NCI-H2196 (cell line): ENCODE data around the gene CHP2.
"Not testable (repeated sequence)": the region's sequence is repeated elsewhere in the genome, so short reads cannot be mapped to it uniquely, and the experiment has no call there.

Experiments used
- DNase-seq: peaks from one replicate; lab custom pipeline; 2025; ENCODE audit not compliant: unreplicated experiment; lab: John Stamatoyannopoulos, UW

Gene CHP2

GRCh38 chr16:23754594-23755483, at the start of gene CHP2:
Gene CHP2, plus strand, starts transcription at chr16:23755026. Its CDS starts 24 bp downstream, at chr16:23755050.
- no peak for DNase-seq

GRCh38 chr16:23705517-23705902, 49.3 kb upstream of the CHP2 start:
- DNase-seq: no peak

GRCh38 chr16:23706439-23706838, 48.4 kb upstream of the CHP2 start:
- no peak for DNase-seq

- no peak for DNase-seq
Measured at GRCh38 chr16:23709536-23709935, 45.3 kb upstream of the CHP2 start.

GRCh38 chr16:23710008-23710407, 44.8 kb upstream of the CHP2 start:
- DNase-seq: no peak

GRCh38 chr16:23710504-23710903, 44.3 kb upstream of the CHP2 start:
- no peak for DNase-seq

GRCh38 chr16:23711785-23712184, 43.0 kb upstream of the CHP2 start:
- DNase-seq: no peak

GRCh38 chr16:23712976-23713375, 41.9 kb upstream of the CHP2 start, which contains the start of gene ERN2:
Gene ERN2, minus strand, starts transcription at chr16:23713222. Its CDS starts 35 bp downstream, at chr16:23713187.
- no peak for DNase-seq

- DNase-seq: no peak
Measured at GRCh38 chr16:23716484-23716883, 38.3 kb upstream of the CHP2 start.

GRCh38 chr16:23722613-23723240, 32.1 kb upstream of the CHP2 start:
- DNase-seq: not testable (repeated sequence)

GRCh38 chr16:23724096-23724784, 30.6 kb upstream of the CHP2 start:
- no peak for DNase-seq

GRCh38 chr16:23724785-23725131, 30.1 kb upstream of the CHP2 start:
- no peak for DNase-seq

- no peak for DNase-seq
Measured at GRCh38 chr16:23726710-23727109, 28.1 kb upstream of the CHP2 start.

GRCh38 chr16:23728112-23728477, 26.7 kb upstream of the CHP2 start:
- DNase-seq: no peak

- peak; percentile 14 for DNase-seq
Measured at GRCh38 chr16:23729503-23730424, 25.1 kb upstream of the CHP2 start.

GRCh38 chr16:23734176-23734893, 20.5 kb upstream of the CHP2 start:
- DNase-seq: no peak

GRCh38 chr16:23737423-23738028, 17.3 kb upstream of the CHP2 start:
- not testable (repeated sequence) for DNase-seq

GRCh38 chr16:23739516-23739915, 15.3 kb upstream of the CHP2 start:
- DNase-seq: no peak

- no peak for DNase-seq
Measured at GRCh38 chr16:23741675-23742303, 13.0 kb upstream of the CHP2 start.
